ENCODE data around the gene ZBTB40. TPM values are rescaled to one million over a fixed set of nuclear protein-coding genes. Genes with fewer than 3 reads are reported as not detected.

Gene ZBTB40
- total and polyA plus RNA-seq, 10 of the 15 experiments (the other 5 are each of a cell fraction or from before 2014, with no cell fraction given): 1.9 to 14.4 (median 9.0) TPM

GRCh38 chr1:22509815-22510214 lies 58.2 kb downstream of the ZBTB40 start (continued):
- TF ChIP-seq PRDM15 (CRISPR knock-in tag; IDR thresholded peaks at IDR 0.05) (no peak), CEBPZ (IDR thresholded peaks at IDR 0.05; ENCODE audit: low read depth, low read length) (no peak)

GRCh38 chr1:22512873-22513272 lies 61.2 kb downstream of the ZBTB40 start:
- CTCF ChIA-PET: interaction anchor here (1.3 kb wide), 1 partner anchor 13 kb away, joined by 3 read pairs; no protein-coding TSS in a partner anchor
- no peak overlapping the region for H3K4me3 ChIP-seq
- no peaks in the 10 kb centered on the region for H3K79me2 ChIP-seq (ENCODE audit: control insufficient read depth, insufficient read depth, low read length)
- RAD21 ChIA-PET (ENCODE audit: unreplicated experiment): no interaction called here
- SMC1A ChIA-PET (ENCODE audit: uncharacterized antibody, unreplicated experiment): no interaction called here
- ATAC-seq (no peak), FAIRE-seq (no peak), DNase-seq (ENCODE audit: low read depth, low spot score) (no peak)
- no peaks in the 10 kb centered on the region for H3K9me3 ChIP-seq (replicated peaks; ENCODE audit: control insufficient read depth, insufficient read depth, low read length)
- BruUV-seq (replicated peaks): no TSS peak
- WGBS (ENCODE audit: insufficient coverage, insufficient replicate concordance, low lambda C conversion rate, missing lambda C conversion rate): 98% methylated on average over 9 of the region's 9 CpGs
- no peak for TF ChIP-seq POLR2AphosphoS5 (IDR thresholded peaks at IDR 0.05; ENCODE audit: low read length)
- TF ChIP-seq HCFC1 (IDR thresholded peaks at IDR 0.05; ENCODE audit: low read length): no peak
- TF ChIP-seq WRNIP1 (IDR thresholded peaks at IDR 0.05; ENCODE audit: borderline replicate concordance, low read depth, low read length): no peak
- no peak for TF ChIP-seq KAT2A (conservative IDR thresholded peaks at IDR 0.05; ENCODE audit: control insufficient read depth, low read depth, low read length)
- no peak for TF ChIP-seq MYC (IDR thresholded peaks at IDR 0.05; ENCODE audit: insufficient read depth, insufficient read length, insufficient replicate concordance, low read length, severe bottlenecking)
- TF ChIP-seq PAX8 (IDR thresholded peaks at IDR 0.05): no peak
- no peak for TF ChIP-seq SIX5 (IDR thresholded peaks at IDR 0.05; ENCODE audit: low read depth, low read length, severe bottlenecking)
- no peak overlapping the region for H3K27ac ChIP-seq (ENCODE audit: control insufficient read depth, insufficient read depth)
- H3K4me2 ChIP-seq (ENCODE audit: control insufficient read depth, insufficient read depth): no peak overlapping the region
- no peak overlapping the region for H3K9ac ChIP-seq (ENCODE audit: control insufficient read depth, insufficient read depth, low read length)
- no peak overlapping the region for H2AFZ ChIP-seq (ENCODE audit: control insufficient read depth, low read depth, low read length)
- intact Hi-C loops (cut with micrococcal nuclease; ENCODE audit: unreplicated experiment): no loop called here
- POLR2A ChIA-PET: no interaction called here
- H4K20me1 ChIP-seq (ENCODE audit: control insufficient read depth, insufficient read depth): no peaks in the 10 kb centered on the region
- peaks cover 8 to 26% of the 10 kb centered on the region in 2 experiments; a peak in 3 of 4 replicates for H3K36me3 ChIP-seq (ENCODE audit: control insufficient read depth in 2 of 2, insufficient read depth in 2 of 2, low read length in 1 of 2)
- in situ Hi-C loops (cut with MboI): no loop called here
- H3K4me1 ChIP-seq (ENCODE audit: control insufficient read depth, insufficient read depth, low read length): no peaks in the 10 kb centered on the region
- H3K27me3 ChIP-seq (replicated peaks in 1 of 2; ENCODE audit: control insufficient read depth in 2 of 2, insufficient read depth in 2 of 2, low read length in 1 of 2): no peaks in the 10 kb centered on the region

Measured in GM12878 (cell line).